VCaP (cell line): ENCODE results near the gene RERE.
A peak's percentile ranks its signal among the peaks of the same experiment; 100 is the strongest.

Experiments
- H3K27ac ChIP-seq: fragments of 450-650 bp; 2 replicates; pipeline ENCODE4 v1.5.1; 2017
- CTCF ChIP-seq: fragments of 450-650 bp; conservative IDR thresholded peaks from 2 replicates; pipeline ENCODE4 v1.5.1; 2017; ENCODE audit warnings: mild to moderate bottlenecking, moderate library complexity

RERE gene

GRCh38 chr1:8676072-8676471 lies 141.4 kb downstream of the RERE start:
- no peak overlapping the region for H3K27ac ChIP-seq
- no peak for TF ChIP-seq CTCF

- peak overlapping the region; percentile 8; the same call in 1 of the 2 replicates for H3K27ac ChIP-seq
- TF ChIP-seq CTCF = no peak
These were observed 142.5 kb downstream of the RERE start for GRCh38 chr1:8674912-8675311.

- H3K27ac ChIP-seq = peak overlapping the region; percentile 8; the same call in 1 of the 2 replicates
- TF ChIP-seq CTCF = no peak
These were observed 143.0 kb downstream of the RERE start for GRCh38 chr1:8674481-8674880.

- peak overlapping the region; percentile 45 for H3K27ac ChIP-seq
- peak; percentile 92 for TF ChIP-seq CTCF
These were observed 146.0 kb downstream of the RERE start for GRCh38 chr1:8671306-8671917.

- no peak for TF ChIP-seq CTCF
- H3K27ac ChIP-seq = peak overlapping the region; percentile 45
These were observed 147.0 kb downstream of the RERE start for GRCh38 chr1:8670371-8670818.

- no peak for TF ChIP-seq CTCF
- H3K27ac ChIP-seq = peak overlapping the region; percentile 45
These were observed 147.7 kb downstream of the RERE start for GRCh38 chr1:8669606-8670335.

- TF ChIP-seq CTCF = no peak
- H3K27ac ChIP-seq = no peak overlapping the region
These were observed 149.4 kb downstream of the RERE start for GRCh38 chr1:8667869-8668594.
